Endometrial microvascular endothelial cells (primary cell): ENCODE results near the gene TLCD2. TPM values are rescaled to one million over a fixed set of nuclear protein-coding genes. Genes with fewer than 3 reads are reported as not detected.

ENCODE experiments used
- total RNA-seq: library from RNA; depleted of rRNA; stranded (reverse); fragments of >200 nt; gene quantifications from one replicate; pipeline ENCODE4 v1.2.3, GENCODE V29; 2015; ENCODE audit errors: inconsistent ontology term

TLCD2 gene
- total RNA-seq, 1 donor from 2014 or later = 0.19 TPM

Other genes with a start within 250 kb of the TLCD2 start
- 167 TPM for gene MYO1C, start 217.7 kb downstream of the TLCD2 start, total RNA-seq
- gene INPP5K, start 193.8 kb downstream of the TLCD2 start, total RNA-seq = 71.6 TPM
- gene PITPNA, start 147.6 kb downstream of the TLCD2 start, total RNA-seq = 39.1 TPM
- 47.9 TPM for gene SLC43A2, start 81.5 kb downstream of the TLCD2 start, total RNA-seq
- gene SCARF1, start 64.6 kb downstream of the TLCD2 start, total RNA-seq = 120 TPM
- 22.0 TPM for gene RILP, start 60.5 kb downstream of the TLCD2 start, total RNA-seq
- 183 TPM for gene PRPF8, start 25.5 kb downstream of the TLCD2 start, total RNA-seq
- gene WDR81, start 14.3 kb upstream of the TLCD2 start, total RNA-seq = 24.2 TPM
- 0.56 TPM for gene SERPINF2, start 32.5 kb upstream of the TLCD2 start, total RNA-seq
- gene SERPINF1, start 51.7 kb upstream of the TLCD2 start, total RNA-seq = not detected
- 6.7 TPM for gene SMYD4, start 119.5 kb upstream of the TLCD2 start, total RNA-seq
- gene RPA1, start 119.6 kb upstream of the TLCD2 start, total RNA-seq = 33.3 TPM